GM23248 (cell line): ENCODE measurements around the gene TRDN. TPM values are rescaled to one million over a fixed set of nuclear protein-coding genes. Genes with fewer than 3 reads are reported as not detected.
A peak's percentile ranks its signal among the peaks of the same experiment; 100 is the strongest.

Experiments used
- DNase-seq: peaks from one replicate; pipeline ENCODE4 v3.0.0-alpha.2; 2015
- H2AFZ ChIP-seq: fragments of 200-600 bp; sonication (generic); 2 replicates; pipeline ENCODE4 v1.6.1; 2016; ENCODE audit warnings: antibody characterized with exemption
- H3F3A ChIP-seq: fragments of 200-600 bp; sonication (generic); 2 replicates; pipeline ENCODE4 v1.6.1; 2016; ENCODE audit warnings: mild to moderate bottlenecking, antibody characterized with exemption, mixed run types; ENCODE audit not compliant: insufficient read depth
- H3K27ac ChIP-seq: fragments of 200-600 bp; sonication (generic); 2 replicates; pipeline ENCODE4 v1.5.1; 2016; ENCODE audit warnings: mild to moderate bottlenecking
- H3K27me3 ChIP-seq: fragments of 200-600 bp; sonication (generic); replicated peaks from 2 replicates; pipeline ENCODE4 v1.6.1; 2016; ENCODE audit warnings: mild to moderate bottlenecking; ENCODE audit not compliant: insufficient read depth
- H3K36me3 ChIP-seq: fragments of 200-600 bp; sonication (generic); 2 replicates; pipeline ENCODE4 v1.6.1; 2016; ENCODE audit warnings: low read depth, mild to moderate bottlenecking
- H3K4me1 ChIP-seq: fragments of 200-600 bp; sonication (generic); 2 replicates; pipeline ENCODE4 v1.6.1; 2016; ENCODE audit warnings: mild to moderate bottlenecking; ENCODE audit not compliant: insufficient read depth
- H3K4me2 ChIP-seq: fragments of 200-600 bp; sonication (generic); one replicate; pipeline ENCODE4 v1.6.1; 2016; ENCODE audit warnings: mild to moderate bottlenecking; ENCODE audit not compliant: unreplicated experiment
- H3K4me3 ChIP-seq: fragments of 200-600 bp; sonication (generic); 2 replicates; pipeline ENCODE4 v1.5.1; 2016; ENCODE audit warnings: mild to moderate bottlenecking
- H3K79me2 ChIP-seq: fragments of 200-600 bp; sonication (generic); 2 replicates; pipeline ENCODE4 v1.6.1; 2016; ENCODE audit warnings: mild to moderate bottlenecking; ENCODE audit not compliant: insufficient read depth
- H3K9ac ChIP-seq: fragments of 200-600 bp; sonication (generic); 2 replicates; pipeline ENCODE4 v1.6.1; 2016; ENCODE audit warnings: mild to moderate bottlenecking
- H3K9me2 ChIP-seq: fragments of 200-600 bp; sonication (generic); 2 replicates; pipeline ENCODE4 v1.6.1; 2016; ENCODE audit warnings: mixed run types, mild to moderate bottlenecking, moderate library complexity; ENCODE audit not compliant: insufficient read depth
- H3K9me3 ChIP-seq: fragments of 200-600 bp; sonication (generic); one replicate; pipeline ENCODE4 v1.6.1; 2017; ENCODE audit warnings: low read depth
- H4K20me1 ChIP-seq: fragments of 200-600 bp; sonication (generic); 2 replicates; pipeline ENCODE4 v1.6.0; 2016; ENCODE audit not compliant: insufficient read depth
- EZH2 ChIP-seq: fragments of 200-600 bp; sonication (generic); IDR thresholded peaks from 2 replicates; pipeline ENCODE4 v1.6.1; 2018; ENCODE audit warnings: antibody characterized with exemption, mild to moderate bottlenecking; ENCODE audit not compliant: insufficient read depth, poor library complexity, severe bottlenecking
- EZH2phosphoT487 ChIP-seq: fragments of 200-600 bp; sonication (generic); IDR thresholded peaks from 2 replicates; pipeline ENCODE4 v1.6.1; 2018; ENCODE audit warnings: antibody characterized with exemption, moderate library complexity, mild to moderate bottlenecking, low read depth; ENCODE audit not compliant: insufficient read depth
- WGBS, 2 experiments: methylation state at CpG; one replicate each; pipeline ENCODE4 v1.1.6; 2015 to 2017; ENCODE audit warnings: low lambda C conversion rate in 2 of 2, low coverage in 1 of 2; ENCODE audit errors: missing lambda C conversion rate in 2 of 2; 5-methylcytosine and 5-hydroxymethylcytosine counted together
- in situ Hi-C: fragments of 300-500 bp; cut with MboI; formaldehyde crosslinking; loops from 2 replicates; pipeline ENCODE4 v1.15.0; 2020
- polyA plus RNA-seq: library from polyadenylated mRNA; unstranded; fragments of >200 nt; fragmentation: Nextera tagmentation; extraction: Ambion mirVana; gene quantifications from 2 replicates; pipeline ENCODE4 v1.2.1, GENCODE V29; 2016
- total RNA-seq: library from RNA; depleted of rRNA; stranded (reverse); fragments of >200 nt; shearing (Covaris generic); gene quantifications from 2 replicates; pipeline ENCODE4 v1.2.3, GENCODE V29; 2014

TRDN gene
- total and polyA plus RNA-seq, 2 experiments from 2014 or later = not detected

- TF ChIP-seq EZH2 (no peak), EZH2phosphoT487 (no peak)
- no peak overlapping the region for H3K4me2 ChIP-seq
- no peaks in the 10 kb centered on the region for H3F3A ChIP-seq
- in situ Hi-C loops = no loop called here
- H3K9me3 ChIP-seq = no peaks in the 10 kb centered on the region
- H3K27me3 ChIP-seq = no peaks in the 10 kb centered on the region
- no peak overlapping the region for H3K27ac ChIP-seq
- 70 to 72% methylated on average over 5 of the region's 5 CpGs for WGBS, 2 experiments
- no peaks in the 10 kb centered on the region for H3K36me3 ChIP-seq
- DNase-seq = no peak
- H3K9me2 ChIP-seq = no peaks in the 10 kb centered on the region
- H2AFZ ChIP-seq = no peak overlapping the region
- H3K4me3 ChIP-seq = no peak overlapping the region
- no peaks in the 10 kb centered on the region for H4K20me1 ChIP-seq
- no peaks in the 10 kb centered on the region for H3K4me1 ChIP-seq
- no peak overlapping the region for H3K9ac ChIP-seq
- H3K79me2 ChIP-seq = no peaks in the 10 kb centered on the region
These were observed 24.5 kb upstream of the TRDN start for GRCh38 chr6:123661105-123661891.

GRCh38 chr6:123659960-123660748 lies 23.4 kb upstream of the TRDN start:
- TF ChIP-seq EZH2phosphoT487 (no peak), EZH2 (no peak)
- Histone ChIP-seq H3K9ac (no peak overlapping the region), H3K79me2 (no peaks in the 10 kb centered on the region), H3K36me3 (no peaks in the 10 kb centered on the region), H3K27me3 (no peaks in the 10 kb centered on the region), H3K4me2 (no peak overlapping the region), H3K4me1 (peaks cover 6% of the 10 kb centered on the region), H2AFZ (no peak overlapping the region), H3K9me3 (no peaks in the 10 kb centered on the region), H3K9me2 (no peaks in the 10 kb centered on the region), H3F3A (no peaks in the 10 kb centered on the region), H3K27ac (no peak overlapping the region), H4K20me1 (no peaks in the 10 kb centered on the region), H3K4me3 (no peak overlapping the region)
- WGBS, 2 experiments = 79 to 85% methylated on average over 5 of the region's 5 CpGs
- no peak for DNase-seq
- in situ Hi-C loops = no loop called here

GRCh38 chr6:123658848-123659247 lies 22.1 kb upstream of the TRDN start:
- H3K4me2 ChIP-seq = no peak overlapping the region
- H3K4me3 ChIP-seq = no peak overlapping the region
- H3K27ac ChIP-seq = no peak overlapping the region
- H4K20me1 ChIP-seq = no peaks in the 10 kb centered on the region
- peaks cover 10% of the 10 kb centered on the region for H3K4me1 ChIP-seq
- no peak for DNase-seq
- 87 to 90% methylated on average over 1 of the region's 1 CpG for WGBS, 2 experiments
- H3K9me3 ChIP-seq = no peaks in the 10 kb centered on the region
- no peaks in the 10 kb centered on the region for H3K27me3 ChIP-seq
- TF ChIP-seq EZH2 (no peak), EZH2phosphoT487 (no peak)
- H2AFZ ChIP-seq = no peak overlapping the region
- no peaks in the 10 kb centered on the region for H3K9me2 ChIP-seq
- no peaks in the 10 kb centered on the region for H3F3A ChIP-seq
- no peak overlapping the region for H3K9ac ChIP-seq
- no peaks in the 10 kb centered on the region for H3K79me2 ChIP-seq
- H3K36me3 ChIP-seq = no peaks in the 10 kb centered on the region
- in situ Hi-C loops = no loop called here

GRCh38 chr6:123655521-123656306 lies 19.0 kb upstream of the TRDN start:
- Histone ChIP-seq H3K9me3 (no peaks in the 10 kb centered on the region), H3K4me3 (peak overlapping the region; percentile 82), H3K79me2 (no peaks in the 10 kb centered on the region), H3K27ac (no peak overlapping the region), H3F3A (no peaks in the 10 kb centered on the region), H3K4me2 (peak overlapping the region; percentile 94), H3K9me2 (no peaks in the 10 kb centered on the region), H3K4me1 (peaks cover 10% of the 10 kb centered on the region), H3K27me3 (no peaks in the 10 kb centered on the region), H3K9ac (peak overlapping the region; percentile 80), H2AFZ (peak overlapping the region; percentile 99), H4K20me1 (no peaks in the 10 kb centered on the region), H3K36me3 (no peaks in the 10 kb centered on the region)
- in situ Hi-C loops = no loop called here
- WGBS, 2 experiments = 0 to 3% methylated on average over 3 of the region's 3 CpGs
- DNase-seq = peak; percentile 57
- TF ChIP-seq EZH2phosphoT487 = no peak
- no peak for TF ChIP-seq EZH2
